Activated CD4-positive, CD25-positive, alpha-beta regulatory T cell treated with anti-CD3 and anti-CD28 coated beads, Interleukin-2, amount 50 U/mL, for 16 hours (primary cell): ENCODE measurements around the gene E2F4.

Source experiments
- DNase-seq: peaks from one replicate; pipeline ENCODE4 v3.0.0-alpha.2; 2020; ENCODE audit warnings: low read depth, low spot score

The E2F4 gene

GRCh38 chr16:67208154-67208896 lies 16.4 kb downstream of the E2F4 start:
- no peak for DNase-seq

GRCh38 chr16:67209565-67209964 lies 17.6 kb downstream of the E2F4 start:
- no peak for DNase-seq

- DNase-seq, result no peak
Observed at GRCh38 chr16:67210069-67210937, 18.3 kb downstream of the E2F4 start.

- no peak for DNase-seq
Observed at GRCh38 chr16:67211674-67212073, 19.7 kb downstream of the E2F4 start.

GRCh38 chr16:67212766-67213165 lies 20.8 kb downstream of the E2F4 start:
- no peak for DNase-seq

GRCh38 chr16:67213197-67214019 lies 21.5 kb downstream of the E2F4 start:
- no peak for DNase-seq

GRCh38 chr16:67215706-67216105 lies 23.8 kb downstream of the E2F4 start:
- no peak for DNase-seq

- no peak for DNase-seq
Observed at GRCh38 chr16:67216612-67217490, 24.9 kb downstream of the E2F4 start.

- no peak for DNase-seq
Observed at GRCh38 chr16:67223992-67224391, 32.0 kb downstream of the E2F4 start.

- no peak for DNase-seq
Observed at GRCh38 chr16:67226295-67226803, 34.4 kb downstream of the E2F4 start.

GRCh38 chr16:67226804-67227566 lies 35.0 kb downstream of the E2F4 start, which contains the start of gene TMEM208:
TMEM208 (plus strand) TSS chr16:67227130; CDS start chr16:67227219, 89 bp downstream.
- peak; percentile 98 for DNase-seq

GRCh38 chr16:67227567-67227921 lies 35.6 kb downstream of the E2F4 start:
- DNase-seq, result no peak

- no peak for DNase-seq
Observed at GRCh38 chr16:67228034-67228785, 36.3 kb downstream of the E2F4 start.

- no peak for DNase-seq
Observed at GRCh38 chr16:67228905-67229304, 37.0 kb downstream of the E2F4 start.

- no peak for DNase-seq
Observed at GRCh38 chr16:67229906-67230808, 38.2 kb downstream of the E2F4 start.

GRCh38 chr16:67230809-67231660 lies 39.1 kb downstream of the E2F4 start:
- no peak for DNase-seq

- no peak for DNase-seq
Observed at GRCh38 chr16:67233596-67233995, 41.6 kb downstream of the E2F4 start.
